ENCODE results near the gene HSPA9. TPM values are rescaled to one million over a fixed set of nuclear protein-coding genes. Genes with fewer than 3 reads are reported as not detected.

HSPA9 gene
- total RNA-seq, 4 donors from 2014 or later: 139 to 250 (median 186) TPM

- Histone ChIP-seq H3K27ac (replicated peaks in 1 of 4) (no peak overlapping the region), H3K36me3 (no peaks in the 10 kb centered on the region), H3K4me1 (peaks cover 4 to 12% (median 6%) of the 10 kb centered on the region in 4 donors), H3K4me3 (no peak overlapping the region), H3K27me3 (no peaks in the 10 kb centered on the region), H3K9me3 (no peaks in the 10 kb centered on the region)
- DNase-seq (ENCODE audit: extremely low spot score): no peak
- TF ChIP-seq CTCF (IDR thresholded peaks at IDR 0.05) (no peak), POLR2AphosphoS5 (IDR thresholded peaks at IDR 0.05) (no peak), EP300 (IDR thresholded peaks at IDR 0.05) (no peak), POLR2A (IDR thresholded peaks at IDR 0.05; ENCODE audit: low read depth) (no peak)
- 99% methylated on average over 2 of the region's 2 CpGs for WGBS
- intact Hi-C loops (cut with DNase I): loop anchor here (5.0 kb wide), 1 partner anchor 172 kb away; the partner anchor contains the start of gene CTNNA1
Observed at GRCh38 chr5:138580001-138580400, 4.8 kb upstream of the HSPA9 start.

- WGBS: 50% methylated on average over 2 of the region's 2 CpGs
- Histone ChIP-seq H3K9me3 (no peaks in the 10 kb centered on the region), H3K27ac (replicated peaks in 1 of 4) (peak overlapping the region in 1 of 4 donors; percentile 28), H3K4me1 (peaks cover 4 to 12% (median 7%) of the 10 kb centered on the region in 4 donors), H3K36me3 (no peaks in the 10 kb centered on the region), H3K4me3 (no peak overlapping the region), H3K27me3 (no peaks in the 10 kb centered on the region)
- TF ChIP-seq POLR2AphosphoS5 (IDR thresholded peaks at IDR 0.05) (no peak), POLR2A (IDR thresholded peaks at IDR 0.05; ENCODE audit: low read depth) (no peak), EP300 (IDR thresholded peaks at IDR 0.05) (no peak), CTCF (IDR thresholded peaks at IDR 0.05) (no peak)
- intact Hi-C loops (cut with DNase I): loop anchor here (5.0 kb wide), 1 partner anchor 683 kb away; no protein-coding TSS in a partner anchor
- no peak for DNase-seq (ENCODE audit: extremely low spot score)
Observed at GRCh38 chr5:138579517-138579863, 4.3 kb upstream of the HSPA9 start.

GRCh38 chr5:138577452-138577851 lies 2.3 kb upstream of the HSPA9 start:
- H3K4me3 ChIP-seq: no peak overlapping the region
- H3K9me3 ChIP-seq: no peaks in the 10 kb centered on the region
- H3K36me3 ChIP-seq: peaks cover 10 to 17% (median 12%) of the 10 kb centered on the region in 4 donors
- no peaks in the 10 kb centered on the region for H3K27me3 ChIP-seq
- H3K27ac ChIP-seq (replicated peaks in 1 of 4): no peak overlapping the region
- TF ChIP-seq POLR2AphosphoS5 (IDR thresholded peaks at IDR 0.05): no peak
- TF ChIP-seq EP300 (IDR thresholded peaks at IDR 0.05): no peak
- TF ChIP-seq POLR2A (IDR thresholded peaks at IDR 0.05; ENCODE audit: low read depth): no peak
- TF ChIP-seq CTCF (IDR thresholded peaks at IDR 0.05): no peak
- DNase-seq (ENCODE audit: extremely low spot score): no peak
- 94% methylated on average over 14 of the region's 17 CpGs for WGBS
- intact Hi-C loops (cut with DNase I): loop anchor here (5.0 kb wide), 1 partner anchor 685 kb away; no protein-coding TSS in a partner anchor
- peaks cover 20 to 31% (median 25%) of the 10 kb centered on the region in 4 donors for H3K4me1 ChIP-seq

GRCh38 chr5:138574744-138575193 lies 432 bp downstream of the HSPA9 start:
- H3K9me3 ChIP-seq: no peaks in the 10 kb centered on the region
- H3K36me3 ChIP-seq: peaks cover 22 to 44% (median 39%) of the 10 kb centered on the region in 4 donors
- DNase-seq (ENCODE audit: extremely low spot score): no peak
- peak overlapping the region; percentile 91 to 98 (median 94) for H3K27ac ChIP-seq (replicated peaks in 1 of 4)
- H3K4me1 ChIP-seq: peaks cover 20 to 43% (median 31%) of the 10 kb centered on the region in 4 donors
- H3K4me3 ChIP-seq: peak overlapping the region; percentile 63 to 92 (median 76)
- 1% methylated on average over 15 of the region's 18 CpGs for whole genome bisulfite sequencing
- intact Hi-C loops (cut with DNase I): loop anchor here (5.0 kb wide), 1 partner anchor 688 kb away; no protein-coding TSS in a partner anchor
- TF ChIP-seq POLR2AphosphoS5 (IDR thresholded peaks at IDR 0.05): no peak
- H3K27me3 ChIP-seq: no peaks in the 10 kb centered on the region

DNA sequence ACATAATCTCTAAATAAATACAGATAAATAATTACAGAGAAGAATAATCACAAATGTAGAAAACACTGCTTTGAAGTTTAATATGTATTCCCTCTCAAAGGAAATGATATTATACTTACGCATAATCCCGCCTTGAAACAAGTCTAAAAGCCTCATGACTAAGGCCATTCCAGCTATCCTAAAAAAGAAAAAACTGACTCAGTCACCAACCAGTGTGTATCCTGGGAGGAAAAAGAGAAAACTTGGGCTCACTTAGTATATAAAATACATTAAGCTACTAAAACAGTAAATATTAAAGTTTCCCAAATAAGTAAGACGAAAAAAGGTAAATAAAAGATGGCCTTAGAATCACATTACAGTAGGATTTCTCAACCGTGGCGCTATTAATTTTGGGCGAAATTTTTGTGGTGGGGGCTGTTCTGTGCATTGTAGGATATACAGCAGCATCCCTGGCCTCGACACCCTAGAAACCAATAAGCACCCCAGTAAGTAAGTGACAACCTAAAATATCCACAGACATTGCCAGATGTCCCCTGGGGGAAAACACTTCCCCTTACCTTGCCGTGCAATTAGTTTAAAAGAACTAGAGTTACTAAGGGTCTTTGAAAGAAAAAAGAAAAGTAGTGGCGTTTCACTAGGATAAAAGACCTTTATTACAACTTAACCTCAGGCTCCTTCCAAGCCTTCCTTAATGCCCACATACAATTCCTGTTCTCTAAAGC lies 1.1 kb downstream of the HSPA9 start:
- no peaks in the 10 kb centered on the region for H3K27me3 ChIP-seq
- 47% methylated on average over 9 of the region's 9 CpGs for WGBS
- no peaks in the 10 kb centered on the region for H3K9me3 ChIP-seq
- DNase-seq (ENCODE audit: extremely low spot score): no peak
- H3K36me3 ChIP-seq: peaks cover 29 to 51% (median 46%) of the 10 kb centered on the region in 4 donors
- H3K4me3 ChIP-seq: peak overlapping the region; percentile 63 to 92 (median 76)
- intact Hi-C loops (cut with DNase I): no loop called here
- TF ChIP-seq POLR2A (IDR thresholded peaks at IDR 0.05; ENCODE audit: low read depth) (no peak), CTCF (IDR thresholded peaks at IDR 0.05) (no peak), POLR2AphosphoS5 (IDR thresholded peaks at IDR 0.05) (no peak), EP300 (IDR thresholded peaks at IDR 0.05) (no peak)
- peaks cover 20 to 45% (median 37%) of the 10 kb centered on the region in 4 donors for H3K4me1 ChIP-seq
- H3K27ac ChIP-seq (replicated peaks in 1 of 4): peak overlapping the region; percentile 91 to 98 (median 94)
